Measurements from ENCODE around the gene UBE2I. TPM values are rescaled to one million over a fixed set of nuclear protein-coding genes. Genes with fewer than 3 reads are reported as not detected.

Gene UBE2I
- total RNA-seq, 1 experiment from 2014 or later: 261 TPM

DNA sequence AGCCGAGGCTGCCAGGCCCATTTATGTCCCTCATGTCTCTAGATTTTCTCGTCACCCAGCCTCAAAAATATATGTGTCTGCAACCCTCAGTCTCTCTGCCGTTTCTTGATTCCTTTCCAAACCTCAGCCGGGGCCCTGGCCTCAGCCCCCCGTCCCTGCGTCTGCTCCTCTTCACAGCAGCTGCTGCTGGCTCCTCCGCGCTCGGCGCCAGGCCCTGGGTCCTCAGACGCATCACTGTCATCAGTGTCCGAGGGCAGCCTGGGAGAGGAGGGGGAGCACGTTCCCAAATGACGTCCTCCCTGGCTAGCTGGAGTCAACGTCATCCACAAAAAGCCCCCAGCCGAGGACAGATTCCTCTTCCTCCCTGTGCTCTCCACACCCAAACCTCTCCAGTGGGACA is 39.9 kb downstream of the UBE2I start:
- intact Hi-C loops (cut with micrococcal nuclease; ENCODE audit: unreplicated experiment): no loop called here
- H3K27me3 Mint-ChIP-seq (ENCODE audit: unreplicated experiment): no peaks in the 10 kb centered on the region
- peaks cover 22% of the 10 kb centered on the region for H3K4me1 Mint-ChIP-seq (ENCODE audit: low read depth, unreplicated experiment)
- DNase-seq: no peak
- TF ChIP-seq CTCF (IDR thresholded peaks at IDR 0.05; ENCODE audit: unreplicated experiment): no peak
- H3K4me3 Mint-ChIP-seq (ENCODE audit: low read depth, unreplicated experiment): no peak overlapping the region
- CTCF ChIA-PET: interaction anchor here (0.6 to 0.8 kb wide), 2 partner anchors 11 to 277 kb away, joined by 3 read pairs; partner anchors contain the start of gene SSTR5
- no TSS peak for BruUV-seq (replicated peaks)
- H3K36me3 Mint-ChIP-seq (ENCODE audit: insufficient read depth, unreplicated experiment): peaks cover 52% of the 10 kb centered on the region
- H3K27ac Mint-ChIP-seq (ENCODE audit: unreplicated experiment): no peak overlapping the region
- no peaks in the 10 kb centered on the region for H3K9me3 Mint-ChIP-seq (ENCODE audit: low read depth, unreplicated experiment)

- Mint-ChIP-seq H3K4me3 (ENCODE audit: low read depth, unreplicated experiment) (peak overlapping the region; percentile 93), H3K4me1 (ENCODE audit: low read depth, unreplicated experiment) (peaks cover 28% of the 10 kb centered on the region), H3K27ac (ENCODE audit: unreplicated experiment) (no peak overlapping the region), H3K27me3 (ENCODE audit: unreplicated experiment) (no peaks in the 10 kb centered on the region), H3K36me3 (ENCODE audit: insufficient read depth, unreplicated experiment) (peaks cover 57% of the 10 kb centered on the region), H3K9me3 (ENCODE audit: low read depth, unreplicated experiment) (no peaks in the 10 kb centered on the region)
- CTCF ChIA-PET: interaction anchor here (0.6 kb wide), 1 partner anchor 277 kb away, joined by 3 read pairs; the partner anchor contains the start of gene SSTR5
- no peak for TF ChIP-seq CTCF (IDR thresholded peaks at IDR 0.05; ENCODE audit: unreplicated experiment)
- DNase-seq: no peak
- intact Hi-C loops (cut with micrococcal nuclease; ENCODE audit: unreplicated experiment): no loop called here
- no TSS peak for BruUV-seq (replicated peaks)
These were observed 40.5 kb downstream of the UBE2I start for GRCh38 chr16:1349951-1350350.

DNA sequence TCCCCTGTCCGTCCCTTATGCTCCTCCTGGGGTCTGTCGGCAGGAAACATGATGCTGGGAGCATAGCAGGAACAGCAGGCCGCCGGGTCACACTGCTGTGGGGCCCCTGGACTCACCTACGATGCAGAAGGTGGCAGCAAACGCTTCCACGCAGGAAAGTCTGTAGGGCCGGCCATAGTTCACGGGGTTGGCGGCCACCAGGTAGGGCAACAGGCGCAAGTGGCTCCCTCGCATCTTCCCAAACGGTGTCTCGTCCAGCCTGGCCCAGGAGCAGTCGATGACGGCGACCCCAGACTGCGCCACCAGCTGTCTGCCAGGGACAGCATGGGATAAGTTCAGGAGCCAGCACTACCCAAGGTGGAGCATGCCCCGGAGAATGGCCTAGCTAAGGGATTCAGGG is 41.3 kb downstream of the UBE2I start:
- CTCF ChIA-PET: interaction anchor here (1.5 kb wide), 1 partner anchor 19 kb away, joined by 3 read pairs; no protein-coding TSS in a partner anchor

DNA sequence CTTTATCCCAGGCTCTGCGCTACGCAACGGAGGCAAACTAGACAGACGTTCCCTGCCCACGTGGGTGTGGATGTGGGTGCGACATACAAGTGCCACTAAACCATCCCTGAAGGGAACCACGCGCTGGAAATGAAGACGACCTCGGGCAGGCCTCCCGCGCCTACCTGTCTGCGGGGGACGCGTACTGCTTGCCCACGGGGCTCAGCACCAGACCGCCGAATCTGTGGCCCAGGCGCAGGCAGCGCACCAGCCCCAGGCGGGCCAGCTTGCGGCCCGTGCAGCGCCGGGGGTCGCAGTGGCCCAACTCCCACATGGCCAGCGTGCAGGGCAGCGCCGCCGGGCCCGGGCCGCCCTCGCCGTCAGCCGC is 41.8 kb downstream of the UBE2I start:
- H3K9me3 Mint-ChIP-seq (ENCODE audit: low read depth, unreplicated experiment): no peaks in the 10 kb centered on the region
- CTCF ChIA-PET: interaction anchor here (1.5 kb wide), 1 partner anchor 20 kb away, joined by 3 read pairs; no protein-coding TSS in a partner anchor

More for the DNA sequence above, 41.3 kb downstream of the UBE2I start:
- no peak for DNase-seq
- no peaks in the 10 kb centered on the region for H3K27me3 Mint-ChIP-seq (ENCODE audit: unreplicated experiment)
- H3K4me3 Mint-ChIP-seq (ENCODE audit: low read depth, unreplicated experiment): peak overlapping the region; percentile 93
- TF ChIP-seq CTCF (IDR thresholded peaks at IDR 0.05; ENCODE audit: unreplicated experiment): no peak
- H3K4me1 Mint-ChIP-seq (ENCODE audit: low read depth, unreplicated experiment): peaks cover 29% of the 10 kb centered on the region
- H3K27ac Mint-ChIP-seq (ENCODE audit: unreplicated experiment): no peak overlapping the region
- intact Hi-C loops (cut with micrococcal nuclease; ENCODE audit: unreplicated experiment): no loop called here
- peaks cover 61% of the 10 kb centered on the region for H3K36me3 Mint-ChIP-seq (ENCODE audit: insufficient read depth, unreplicated experiment)
- no peaks in the 10 kb centered on the region for H3K9me3 Mint-ChIP-seq (ENCODE audit: low read depth, unreplicated experiment)
- BruUV-seq (replicated peaks): TSS peak; percentile 54

More for the DNA sequence above, 41.8 kb downstream of the UBE2I start:
- H3K27me3 Mint-ChIP-seq (ENCODE audit: unreplicated experiment): no peaks in the 10 kb centered on the region
- no TSS peak for BruUV-seq (replicated peaks)
- peaks cover 59% of the 10 kb centered on the region for H3K36me3 Mint-ChIP-seq (ENCODE audit: insufficient read depth, unreplicated experiment)
- peak overlapping the region; percentile 93 for H3K4me3 Mint-ChIP-seq (ENCODE audit: low read depth, unreplicated experiment)
- H3K27ac Mint-ChIP-seq (ENCODE audit: unreplicated experiment): no peak overlapping the region
- TF ChIP-seq CTCF (IDR thresholded peaks at IDR 0.05; ENCODE audit: unreplicated experiment): no peak
- H3K4me1 Mint-ChIP-seq (ENCODE audit: low read depth, unreplicated experiment): peaks cover 32% of the 10 kb centered on the region
- intact Hi-C loops (cut with micrococcal nuclease; ENCODE audit: unreplicated experiment): no loop called here
- no peak for DNase-seq

Data from Calu3 (cell line).